GM19238 (cell line): ENCODE measurements around the gene SLC6A1.

ENCODE experiments used
- DNase-seq: peaks from one replicate; pipeline ENCODE4 v3.0.0; 2011; ENCODE audit warnings: low spot score; ENCODE audit not compliant: insufficient read length

SLC6A1 gene

GRCh38 chr3:10970306-10970960 is 22.1 kb upstream of the SLC6A1 start:
- DNase-seq: no peak

GRCh38 chr3:10972072-10972782 is 20.3 kb upstream of the SLC6A1 start:
- no peak for DNase-seq

GRCh38 chr3:10973046-10973595 is 19.4 kb upstream of the SLC6A1 start:
- no peak for DNase-seq

- DNase-seq: no peak
Observed at GRCh38 chr3:10974131-10974530, 18.4 kb upstream of the SLC6A1 start.

GRCh38 chr3:10974746-10975375 is 17.7 kb upstream of the SLC6A1 start:
- no peak for DNase-seq

GRCh38 chr3:10975695-10976234 is 16.8 kb upstream of the SLC6A1 start:
- no peak for DNase-seq

GRCh38 chr3:10976770-10977169 is 15.8 kb upstream of the SLC6A1 start:
- DNase-seq: no peak

GRCh38 chr3:10977892-10978510 is 14.5 kb upstream of the SLC6A1 start:
- DNase-seq: no peak

GRCh38 chr3:10978956-10979355 is 13.6 kb upstream of the SLC6A1 start:
- DNase-seq: no peak

GRCh38 chr3:10980312-10980711 is 12.2 kb upstream of the SLC6A1 start:
- DNase-seq: no peak

- no peak for DNase-seq
Observed at GRCh38 chr3:10981031-10981430, 11.5 kb upstream of the SLC6A1 start.

- no peak for DNase-seq
Observed at GRCh38 chr3:10981961-10982360, 10.6 kb upstream of the SLC6A1 start.

- DNase-seq: no peak
Observed at GRCh38 chr3:10982782-10983181, 9.8 kb upstream of the SLC6A1 start.

GRCh38 chr3:10983219-10983916 is 9.2 kb upstream of the SLC6A1 start:
- DNase-seq: peak; percentile 66

GRCh38 chr3:10984371-10984896 is 8.1 kb upstream of the SLC6A1 start:
- DNase-seq: no peak

GRCh38 chr3:10985181-10985580 is 7.4 kb upstream of the SLC6A1 start:
- DNase-seq: no peak

- no peak for DNase-seq
Observed at GRCh38 chr3:10986592-10986991, 6.0 kb upstream of the SLC6A1 start.

- DNase-seq: no peak
Observed at GRCh38 chr3:10988001-10988665, 4.4 kb upstream of the SLC6A1 start.

- DNase-seq: no peak
Observed at GRCh38 chr3:10988991-10989484, 3.5 kb upstream of the SLC6A1 start.
